Pancreas (tissue), 10 donors: Measurements from ENCODE around the gene THSD7B. TPM values are rescaled to one million over a fixed set of nuclear protein-coding genes. Genes with fewer than 3 reads are reported as not detected.

Experiments used
- ATAC-seq, 4 donors: fragments of 200-7000 bp; cut with Tn5 transposase; one replicate each; pipeline versions ENCODE4 v1.8.0 to v1.9.1; 2020; ENCODE audit warnings: mild to moderate bottlenecking in 4 of 4, moderate library complexity in 4 of 4
- DNase-seq, 6 donors: peaks; one replicate each; pipeline ENCODE4 v3.0.0-alpha.2; 2020
- FAIRE-seq: peaks from 2 replicates; lab custom pipeline; 2012; peaks lifted over from hg19 to GRCh38; lab: Jason Lieb, UNC
- H3K27ac ChIP-seq, 4 donors: fragments of 200-600 bp; sonication (generic); 1 replicate in 3 of 4; 2 replicates in 1 of 4; pipeline versions ENCODE4 v1.5.0 to v1.8.0; 2020
- H3K27me3 ChIP-seq, 4 donors: fragments of 200-600 bp; one replicate each; pipeline ENCODE4 v1.8.0; 2021
- H3K36me3 ChIP-seq, 3 donors: fragments of 200-600 bp; sonication (generic) in 1 of 3; one replicate each; pipeline versions ENCODE4 v1.5.0 to v1.8.0; 2020 to 2021
- H3K4me1 ChIP-seq, 3 donors: fragments of 200-600 bp; one replicate each; pipeline ENCODE4 v1.8.0; 2021
- H3K4me3 ChIP-seq, 4 donors: fragments of 200-600 bp; sonication (generic) in 2 of 4; one replicate each; pipeline versions ENCODE4 v1.5.0 to v1.8.0; 2020 to 2021
- H3K9me3 ChIP-seq, 4 donors: fragments of 200-600 bp; one replicate each; pipeline ENCODE4 v1.8.0; 2021
- CTCF ChIP-seq, 4 donors: fragments of 200-600 bp; sonication (generic) in 3 of 4; IDR thresholded peaks; one replicate each; pipeline versions ENCODE4 v1.5.0 to v1.8.0; 2021; ENCODE audit warnings: antibody characterized with exemption in 4 of 4
- WGBS, 2 donors: extraction: QIAGEN DNeasy Blood & Tissue Kit; methylation state at CpG; one replicate each; pipeline ENCODE4 v1.1.7; 2013; 5-methylcytosine and 5-hydroxymethylcytosine counted together
- intact Hi-C, 3 donors: fragments of 100-400 bp; cut with DNase I; formaldehyde crosslinking; loops; one replicate each; pipeline versions ENCODE4 v1.11.1 to v1.14.2; 2022
- polyA plus RNA-seq, 2 donors: library from polyadenylated mRNA; stranded (reverse); fragments of 200-250 nt; gene quantifications; one replicate each; pipeline ENCODE4 v1.2.3, GENCODE V29; 2013
- total RNA-seq, 6 donors: library from RNA; stranded (reverse); fragmentation: NEBNext Ultra II Directional in 4 of 6; extraction: Animal tissue kit (Norgen Biotek cat#: 25700) in 4 of 6; gene quantifications; one replicate each; pipeline versions ENCODE4 v1.2.1 to v1.2.4, GENCODE V29; 2021 to 2023
- donor health status: healthy with polysubstance abuse.
- donor health status: DM: no; HTN: no; CAD: no; lungs with moderate emphysema.
- donor health status: DM: no; HTN: no; CAD: no.
- donor health status: control.
- donor health status: control.
- donor health status: Bipolar disorder and iron deficiency.
- donor health status: DM: yes; HTN: yes; CAD: no.
- donor health status: DM: no; HTN: no; CAD: no.
- donor health status: DM: no; HTN: no; CAD: no.
- donor health status: DM: yes; HTN: yes; CAD: no.

Gene THSD7B
- total and polyA plus RNA-seq, 8 donors, result 0.02 to 0.18 (median 0.07) TPM; not detected in 4

DNA sequence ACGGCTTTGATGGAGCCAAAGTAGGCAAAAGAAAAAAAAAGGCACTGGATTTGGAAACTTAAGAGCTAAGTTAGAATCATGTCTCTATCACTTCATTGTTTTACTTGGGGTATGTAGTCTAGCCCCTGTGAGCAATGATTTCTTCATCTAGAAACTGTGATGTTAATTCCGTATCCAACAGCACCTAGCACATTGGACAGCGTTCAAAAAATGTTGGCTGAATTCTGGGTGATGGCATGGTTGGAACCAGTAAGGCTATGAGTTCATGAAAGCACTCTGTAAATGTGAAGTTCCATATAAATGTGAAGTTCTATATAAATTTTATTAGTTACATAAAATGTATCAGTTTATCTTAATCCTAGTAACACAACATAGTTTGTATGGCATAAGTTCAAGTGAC is 890.5 kb downstream of the THSD7B start:
- Histone ChIP-seq H3K27ac (no peak overlapping the region), H3K9me3 (no peaks in the 10 kb centered on the region), H3K4me3 (no peak overlapping the region), H3K4me1 (no peaks in the 10 kb centered on the region), H3K36me3 (no peaks in the 10 kb centered on the region), H3K27me3 (no peaks in the 10 kb centered on the region)
- FAIRE-seq (no peak), ATAC-seq (no peak), DNase-seq (no peak)
- no peak for TF ChIP-seq CTCF (IDR thresholded peaks at IDR 0.05)
- WGBS, 2 donors, result 59% methylated on average over 3 of the region's 3 CpGs
- intact Hi-C loops, result no loop called here

- no peak for TF ChIP-seq CTCF (IDR thresholded peaks at IDR 0.05)
- intact Hi-C loops, result no loop called here
- WGBS, 2 donors, result 68 to 69% methylated on average over 4 of the region's 4 CpGs
Measured at GRCh38 chr2:137658433-137658832, 893.1 kb downstream of the THSD7B start.

DNA sequence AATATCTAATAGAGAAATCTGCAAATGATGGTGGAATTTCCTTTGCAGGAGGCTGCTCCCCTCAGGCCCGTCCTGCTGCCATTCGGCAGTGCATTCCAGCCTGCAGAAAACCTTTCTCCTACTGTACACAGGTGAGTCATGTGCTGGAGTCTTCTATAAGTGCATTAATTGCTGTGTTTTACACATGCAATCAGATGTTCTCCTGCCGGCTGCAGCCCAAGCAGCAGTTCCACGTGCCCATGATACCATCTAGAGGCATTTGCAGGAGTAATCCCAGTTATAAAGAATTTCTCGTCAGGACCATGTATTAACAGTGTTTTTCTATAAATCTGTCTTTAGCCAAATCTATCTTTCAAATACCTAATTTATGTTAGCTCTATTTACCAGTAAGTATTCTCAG is 894.3 kb downstream of the THSD7B start:
- 25 to 28% methylated on average over 5 of the region's 5 CpGs for WGBS, 2 donors
- Histone ChIP-seq H3K27me3 (no peaks in the 10 kb centered on the region), H3K9me3 (no peaks in the 10 kb centered on the region), H3K27ac (no peak overlapping the region), H3K4me3 (no peak overlapping the region), H3K4me1 (no peaks in the 10 kb centered on the region), H3K36me3 (no peaks in the 10 kb centered on the region)
- TF ChIP-seq CTCF (IDR thresholded peaks at IDR 0.05), result no peak
- no peak for FAIRE-seq
- intact Hi-C loops, result no loop called here
- no peak for ATAC-seq
- DNase-seq, result no peak

More at GRCh38 chr2:137658433-137658832, 893.1 kb downstream of the THSD7B start:
- no peak for DNase-seq
- FAIRE-seq, result no peak
- ATAC-seq, result no peak
- H3K4me3 ChIP-seq, result no peak overlapping the region
- H3K4me1 ChIP-seq, result no peaks in the 10 kb centered on the region
- H3K9me3 ChIP-seq, result no peaks in the 10 kb centered on the region
- H3K36me3 ChIP-seq, result no peaks in the 10 kb centered on the region
- no peak overlapping the region for H3K27ac ChIP-seq
- no peaks in the 10 kb centered on the region for H3K27me3 ChIP-seq

- Histone ChIP-seq H3K4me3 (no peak overlapping the region), H3K27ac (no peak overlapping the region), H3K36me3 (no peaks in the 10 kb centered on the region), H3K4me1 (no peaks in the 10 kb centered on the region), H3K9me3 (no peaks in the 10 kb centered on the region), H3K27me3 (no peaks in the 10 kb centered on the region)
- WGBS, 2 donors, result 75 to 82% methylated on average over 3 of the region's 3 CpGs
- intact Hi-C loops, result no loop called here
- DNase-seq, result no peak
- no peak for FAIRE-seq
- no peak for TF ChIP-seq CTCF (IDR thresholded peaks at IDR 0.05)
- ATAC-seq, result no peak
Measured at GRCh38 chr2:137670111-137670510, 904.8 kb downstream of the THSD7B start.

DNA sequence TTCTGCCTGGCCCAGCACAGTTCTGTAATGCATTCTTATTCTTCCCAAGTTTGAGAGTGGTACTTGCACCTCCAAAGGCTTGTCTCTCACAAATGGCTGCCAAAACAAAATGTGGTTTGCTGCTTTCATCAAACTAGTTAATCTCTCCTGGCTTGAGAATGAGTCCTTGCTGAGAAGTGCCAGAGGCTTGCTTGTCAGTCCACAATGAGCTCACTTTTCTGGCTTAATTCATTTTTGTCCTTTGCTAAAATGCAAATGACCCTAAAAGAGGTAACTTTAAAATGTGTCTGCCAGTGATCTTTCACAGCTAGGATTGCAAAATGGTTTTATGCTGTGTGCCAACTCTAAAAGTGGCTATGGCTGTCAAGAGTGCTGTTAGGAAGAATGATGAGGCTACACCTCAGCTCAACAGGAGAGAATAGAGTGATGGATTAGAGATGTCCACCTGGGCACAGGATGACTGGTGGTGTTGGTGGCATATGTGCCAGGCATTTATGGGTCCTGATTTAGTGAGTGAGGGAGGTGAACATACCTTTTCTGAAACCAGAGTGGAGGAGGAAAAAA is 907.7 kb downstream of the THSD7B start:
- no peak for TF ChIP-seq CTCF (IDR thresholded peaks at IDR 0.05)
- no peak for DNase-seq
- no peaks in the 10 kb centered on the region for H3K4me1 ChIP-seq
- no peak for ATAC-seq
- intact Hi-C loops, result no loop called here
- no peaks in the 10 kb centered on the region for H3K9me3 ChIP-seq
- no peaks in the 10 kb centered on the region for H3K27me3 ChIP-seq
- H3K36me3 ChIP-seq, result no peaks in the 10 kb centered on the region
- no peak overlapping the region for H3K4me3 ChIP-seq
- no peak overlapping the region for H3K27ac ChIP-seq
- no peak for FAIRE-seq
